Renal pelvis (tissue), 4 donors: ENCODE measurements around the gene EIF4E1B. TPM values are rescaled to one million over a fixed set of nuclear protein-coding genes. Genes with fewer than 3 reads are reported as not detected.
A peak's percentile ranks its signal among the peaks of the same experiment; 100 is the strongest.

Source experiments
- DNase-seq: peaks from one replicate; pipeline ENCODE4 v3.0.0-alpha.2; 2013
- polyA plus RNA-seq, 3 donors: library from polyadenylated mRNA; unstranded; fragments of 120-200 nt; gene quantifications; one replicate each; pipeline ENCODE4 v1.2.1, GENCODE V29; 2013; ENCODE audit not compliant: insufficient read length in 3 of 3

Gene EIF4E1B
- polyA plus RNA-seq, 3 donors, result 0.04 to 0.10 TPM; not detected in 1

- DNase-seq, result no peak
Observed at GRCh38 chr5:176646049-176646706, 15.7 kb downstream of the EIF4E1B start.

GRCh38 chr5:176646707-176647029 is 16.2 kb downstream of the EIF4E1B start:
- no peak for DNase-seq

GRCh38 chr5:176647030-176647842 is 16.8 kb downstream of the EIF4E1B start, which contains the start of gene TSPAN17:
Gene TSPAN17 (plus strand): TSS chr5:176647484. CDS start chr5:176647616, 132 bp downstream.
- peak; percentile 99 for DNase-seq

- peak; percentile 54 for DNase-seq
Observed at GRCh38 chr5:176647843-176648473, 17.5 kb downstream of the EIF4E1B start.

GRCh38 chr5:176648474-176649194 is 18.2 kb downstream of the EIF4E1B start:
- no peak for DNase-seq

GRCh38 chr5:176650354-176650884 is 19.9 kb downstream of the EIF4E1B start:
- no peak for DNase-seq

- no peak for DNase-seq
Observed at GRCh38 chr5:176651472-176651980, 21.1 kb downstream of the EIF4E1B start.

GRCh38 chr5:176652136-176652535 is 21.7 kb downstream of the EIF4E1B start:
- no peak for DNase-seq

GRCh38 chr5:176653401-176654385 is 23.2 kb downstream of the EIF4E1B start:
- DNase-seq, result no peak

GRCh38 chr5:176654856-176655255 is 24.4 kb downstream of the EIF4E1B start:
- DNase-seq, result no peak

GRCh38 chr5:176656467-176656990 is 26.1 kb downstream of the EIF4E1B start:
- DNase-seq, result no peak

GRCh38 chr5:176658007-176658599 is 27.6 kb downstream of the EIF4E1B start:
- DNase-seq, result peak; percentile 50

GRCh38 chr5:176658817-176659511 is 28.5 kb downstream of the EIF4E1B start:
- DNase-seq, result no peak

GRCh38 chr5:176659512-176659839 is 29.0 kb downstream of the EIF4E1B start:
- no peak for DNase-seq

GRCh38 chr5:176659860-176660461 is 29.5 kb downstream of the EIF4E1B start:
- no peak for DNase-seq

GRCh38 chr5:176660530-176660859 is 30.0 kb downstream of the EIF4E1B start:
- no peak for DNase-seq

GRCh38 chr5:176660860-176661641 is 30.6 kb downstream of the EIF4E1B start:
- peak; percentile 67 for DNase-seq

- no peak for DNase-seq
Observed at GRCh38 chr5:176661676-176662075, 31.2 kb downstream of the EIF4E1B start.
